HFF-Myc (cell line): ENCODE data around the gene NDRG2.

Experiments
- DNase-seq: peaks from one replicate; pipeline ENCODE4 v3.0.0-alpha.2; 2011; ENCODE audit warnings: low read depth; ENCODE audit errors: extremely low read depth
- H3K4me3 ChIP-seq: replicated peaks from 2 replicates; pipeline ENCODE4 v1.5.1; 2011; ENCODE audit warnings: low read depth, mild to moderate bottlenecking, control low read depth, low read length
- CTCF ChIP-seq: IDR thresholded peaks from 2 replicates; pipeline ENCODE4 v1.5.1; 2012; ENCODE audit warnings: mild to moderate bottlenecking, low read depth, low read length, control low read depth; ENCODE audit errors: missing control alignments

Gene NDRG2

DNA sequence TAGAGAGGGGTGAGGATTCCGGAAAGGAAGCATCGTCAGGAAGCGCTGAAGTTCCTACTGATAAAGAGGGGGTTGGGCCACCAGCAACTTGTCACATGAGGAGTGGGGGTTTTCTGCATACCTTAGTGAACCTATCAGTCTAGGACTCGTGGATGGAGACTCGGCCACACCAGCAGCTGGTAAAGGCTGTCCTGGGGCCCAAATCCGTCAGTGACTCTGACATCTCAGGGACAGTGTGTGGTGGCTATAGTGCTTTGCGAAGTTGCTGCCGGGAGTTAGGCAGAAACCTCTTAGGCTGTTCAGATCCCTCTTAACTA lies 53.2 kb downstream of the NDRG2 start:
- peak overlapping the region; percentile 58 for H3K4me3 ChIP-seq
- no peak for DNase-seq
- no peak for TF ChIP-seq CTCF

GRCh38 chr14:20970983-20971704 lies 53.7 kb downstream of the NDRG2 start:
- peak; percentile 63 for DNase-seq
- H3K4me3 ChIP-seq, result peak overlapping the region; percentile 58
- peak; percentile 98 for TF ChIP-seq CTCF

DNA sequence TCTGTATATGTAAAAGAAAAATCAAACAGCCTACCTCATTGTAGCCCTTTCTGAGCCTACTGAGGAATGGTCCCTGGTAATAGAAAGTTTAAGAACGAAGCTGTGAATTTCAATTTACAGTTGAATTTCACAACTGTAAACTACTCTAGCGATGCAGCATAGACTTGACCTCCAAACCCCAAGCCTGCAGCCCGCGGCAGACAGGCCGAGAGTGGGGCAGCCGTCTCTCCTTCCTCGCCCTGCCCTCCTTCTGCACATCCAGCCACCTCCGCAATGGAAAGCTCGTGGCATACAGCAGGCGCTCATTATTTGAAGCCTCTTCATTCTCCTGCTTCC lies 54.2 kb downstream of the NDRG2 start:
- no peak for TF ChIP-seq CTCF
- H3K4me3 ChIP-seq, result peak overlapping the region; percentile 58
- no peak for DNase-seq

- no peak overlapping the region for H3K4me3 ChIP-seq
- TF ChIP-seq CTCF, result no peak
- DNase-seq, result no peak
Measured at GRCh38 chr14:20969336-20969735, 55.5 kb downstream of the NDRG2 start.
